Activated CD4-positive, alpha-beta memory T cell treated with anti-CD3 and anti-CD28 coated beads for 36 hours (primary cell): ENCODE results near the gene CPLX4. TPM values are rescaled to one million over a fixed set of nuclear protein-coding genes. Genes with fewer than 3 reads are reported as not detected.

Source experiments
- CTCF ChIA-PET: fragments of 350-600 bp; sonication (Branson Sonifier 250); formaldehyde crosslinking; loops from one replicate; lab custom pipeline; 2021; ENCODE audit warnings: antibody characterized with exemption, inconsistent platforms; lab: Charles Lee
- POLR2A ChIA-PET: fragments of 350-600 bp; sonication (Branson Sonifier 250); formaldehyde crosslinking; loops from one replicate; lab custom pipeline; 2021; ENCODE audit warnings: antibody characterized with exemption; lab: Charles Lee
- DNase-seq: peaks from one replicate; pipeline ENCODE4 v3.0.0-alpha.2; 2020
- H3K27ac Mint-ChIP-seq: one replicate; pipeline ENCODE4 v1.8.0; 2021; ENCODE audit warnings: mixed read lengths
- H3K27me3 Mint-ChIP-seq: one replicate; pipeline ENCODE4 v1.8.0; 2021; ENCODE audit warnings: mixed read lengths
- H3K36me3 Mint-ChIP-seq: one replicate; pipeline ENCODE4 v1.8.0; 2021; ENCODE audit warnings: mixed read lengths
- H3K4me1 Mint-ChIP-seq: one replicate; pipeline ENCODE4 v1.8.0; 2021; ENCODE audit warnings: low read depth, mixed read lengths
- H3K4me3 Mint-ChIP-seq: one replicate; pipeline ENCODE4 v1.8.0; 2021; ENCODE audit warnings: mild to moderate bottlenecking, mixed read lengths
- H3K9me3 Mint-ChIP-seq: one replicate; pipeline ENCODE4 v1.8.0; 2021; ENCODE audit warnings: mixed read lengths
- intact Hi-C: fragments of 100-400 bp; cut with micrococcal nuclease; formaldehyde crosslinking; loops from one replicate; pipeline ENCODE4 v1.15.1; 2023
- total RNA-seq, 2 experiments: library from RNA; stranded (reverse); gene quantifications; one replicate each; pipeline ENCODE4 v1.2.3, GENCODE V29; 2021

CPLX4 gene
- total RNA-seq, 2 experiments from 2014 or later = not detected

- Mint-ChIP-seq H3K9me3 (no peaks in the 10 kb centered on the region), H3K4me1 (peaks cover 2% of the 10 kb centered on the region), H3K27me3 (peaks cover 54% of the 10 kb centered on the region), H3K27ac (no peak overlapping the region), H3K36me3 (no peaks in the 10 kb centered on the region), H3K4me3 (no peak overlapping the region)
- CTCF ChIA-PET = interaction anchor here (0.7 to 1.0 kb wide), 2 partner anchors 30 to 124 kb away, joined by 3 to 4 read pairs; no protein-coding TSS in a partner anchor
- intact Hi-C loops = loop anchor here (10.0 kb wide), 1 partner anchor 1844 kb away; the partner anchor contains the start of gene ONECUT2
- POLR2A ChIA-PET = no interaction called here
- no peak for DNase-seq
Measured at GRCh38 chr18:59278793-59279192, 39.7 kb downstream of the CPLX4 start.

DNA sequence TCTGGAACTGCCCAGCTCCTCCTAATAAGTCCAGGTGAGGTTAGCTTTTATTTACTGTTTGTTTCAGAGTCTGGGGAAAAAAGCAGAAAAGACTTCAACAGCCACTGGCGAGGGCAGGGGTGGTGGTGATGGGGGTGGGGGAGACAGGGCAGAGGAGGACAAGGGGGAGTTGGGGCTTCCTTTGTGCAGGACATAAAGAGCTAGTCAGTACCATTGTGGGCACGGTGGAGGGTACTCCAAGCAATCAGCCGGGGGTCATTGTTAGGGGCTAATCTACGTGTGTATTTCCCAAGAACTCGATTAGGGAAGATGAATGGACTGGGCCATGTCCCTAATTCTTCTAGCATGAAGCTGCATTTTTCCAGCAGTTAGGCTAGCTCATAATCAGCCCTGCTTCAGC, 42.4 kb downstream of the CPLX4 start:
- CTCF ChIA-PET = interaction anchor here (0.6 to 2.0 kb wide), 3 partner anchors 27 to 160 kb away, joined by 3 to 10 read pairs (median 4); no protein-coding TSS in a partner anchor

DNA sequence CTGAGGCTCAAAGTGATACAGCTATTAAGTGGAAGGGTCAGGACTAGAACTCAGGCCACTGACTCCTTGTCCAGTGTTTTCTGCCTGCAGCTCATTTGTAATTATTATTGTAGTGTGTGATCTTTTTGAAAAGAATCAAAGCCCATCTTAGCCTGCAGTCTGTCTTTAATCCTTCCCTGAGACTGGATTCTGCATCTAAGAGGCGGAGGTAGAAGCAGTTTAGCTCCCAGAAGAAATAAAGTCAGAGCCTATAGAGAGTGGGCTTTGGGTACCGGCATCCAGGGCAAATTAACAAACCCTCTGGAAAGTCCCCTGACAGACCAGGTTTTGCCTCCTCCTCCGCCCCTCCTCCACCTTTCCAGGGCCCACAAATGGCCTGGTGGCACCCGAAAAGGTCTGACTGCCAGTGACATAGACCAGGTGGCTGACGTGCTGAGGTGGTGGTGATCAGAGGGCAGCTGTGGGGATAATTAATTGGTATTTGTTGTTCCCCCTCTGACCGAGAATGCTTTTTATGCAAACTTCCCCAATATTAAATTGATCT, 43.0 kb downstream of the CPLX4 start:
- Mint-ChIP-seq H3K27ac (no peak overlapping the region), H3K4me1 (peaks cover 11% of the 10 kb centered on the region), H3K4me3 (no peak overlapping the region), H3K27me3 (peaks cover 60% of the 10 kb centered on the region), H3K9me3 (no peaks in the 10 kb centered on the region), H3K36me3 (no peaks in the 10 kb centered on the region)
- intact Hi-C loops = loop anchor here (10.0 kb wide), 1 partner anchor 1841 kb away; the partner anchor contains the start of gene ONECUT2
- no peak for DNase-seq
- POLR2A ChIA-PET = no interaction called here
- CTCF ChIA-PET = interaction anchor here (0.6 to 2.0 kb wide), 4 partner anchors 9 to 161 kb away, joined by 3 to 10 read pairs (median 4); no protein-coding TSS in a partner anchor

More for the DNA sequence above, 42.4 kb downstream of the CPLX4 start:
- Mint-ChIP-seq H3K4me1 (peaks cover 11% of the 10 kb centered on the region), H3K9me3 (no peaks in the 10 kb centered on the region), H3K27me3 (peaks cover 56% of the 10 kb centered on the region), H3K4me3 (no peak overlapping the region), H3K27ac (no peak overlapping the region), H3K36me3 (no peaks in the 10 kb centered on the region)
- POLR2A ChIA-PET = no interaction called here
- no peak for DNase-seq
- intact Hi-C loops = loop anchor here (10.0 kb wide), 1 partner anchor 1841 kb away; the partner anchor contains the start of gene ONECUT2

GRCh38 chr18:59274533-59274928, 43.9 kb downstream of the CPLX4 start:
- Mint-ChIP-seq H3K27ac (no peak overlapping the region), H3K4me3 (no peak overlapping the region), H3K4me1 (peaks cover 15% of the 10 kb centered on the region), H3K9me3 (no peaks in the 10 kb centered on the region), H3K27me3 (peaks cover 64% of the 10 kb centered on the region), H3K36me3 (no peaks in the 10 kb centered on the region)
- ChIA-PET POLR2A (no interaction called here), CTCF (interaction anchor here (1.4 kb wide), 1 partner anchor 8 kb away, joined by 3 read pairs; no protein-coding TSS in a partner anchor)
- intact Hi-C loops = loop anchor here (5.0 to 10.0 kb wide), 2 partner anchors 423 to 1840 kb away; partner anchors contain the start of genes CCBE1 and ONECUT2
- no peak for DNase-seq

DNA sequence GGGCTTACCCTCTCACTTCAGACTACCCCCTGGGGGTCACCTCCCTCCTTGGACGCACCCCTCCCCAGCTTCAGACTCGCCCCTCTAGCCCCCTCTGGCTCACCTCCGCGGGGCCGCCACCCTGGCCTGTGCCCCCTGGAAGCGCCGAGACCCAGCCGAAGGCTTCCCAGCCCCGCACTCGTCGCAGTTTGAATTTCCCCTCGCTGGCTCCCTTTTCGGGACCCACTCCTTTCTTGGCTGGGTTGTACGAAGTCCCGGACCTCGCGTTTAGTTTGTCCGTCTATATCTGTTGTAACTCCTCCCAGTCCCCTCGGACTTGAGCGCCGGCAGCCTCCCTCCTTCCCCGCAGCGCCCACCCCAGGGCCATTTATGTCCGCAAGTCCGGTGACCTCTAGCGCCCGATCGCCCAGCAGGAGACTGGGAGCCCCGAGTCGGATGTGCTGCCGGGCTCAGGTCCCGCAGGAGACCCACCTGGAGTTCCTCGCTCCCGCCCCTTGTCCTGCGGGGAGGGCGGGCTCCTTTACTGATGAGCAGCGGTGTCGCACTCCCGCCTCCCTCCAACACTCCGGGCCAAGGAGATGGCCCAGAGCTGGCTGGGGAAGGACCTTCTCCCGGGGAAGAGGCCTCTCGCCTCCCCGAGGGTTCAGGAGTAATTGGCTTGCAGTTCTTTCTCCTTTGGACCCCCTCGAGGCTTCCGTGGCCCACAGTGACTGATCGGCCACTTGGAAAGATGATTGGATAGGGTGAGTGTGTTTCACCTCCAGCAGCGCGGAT, 44.5 kb downstream of the CPLX4 start:
- Mint-ChIP-seq H3K4me1 (peaks cover 17% of the 10 kb centered on the region), H3K4me3 (peak overlapping the region; percentile 10), H3K9me3 (no peaks in the 10 kb centered on the region), H3K36me3 (no peaks in the 10 kb centered on the region), H3K27ac (no peak overlapping the region), H3K27me3 (peaks cover 66% of the 10 kb centered on the region)
- ChIA-PET POLR2A (interaction anchor here (1.1 kb wide), 1 partner anchor 19 kb away, joined by 3 read pairs; no protein-coding TSS in a partner anchor), CTCF (interaction anchor here (0.6 to 1.7 kb wide), 5 partner anchors 8 to 190 kb away, joined by 3 to 12 read pairs (median 3); no protein-coding TSS in a partner anchor)
- intact Hi-C loops = loop anchor here (2.0 to 10.0 kb wide), 3 partner anchors 85 to 1839 kb away; partner anchors contain the start of genes CCBE1, LMAN1 and ONECUT2
- DNase-seq = no peak

DNA sequence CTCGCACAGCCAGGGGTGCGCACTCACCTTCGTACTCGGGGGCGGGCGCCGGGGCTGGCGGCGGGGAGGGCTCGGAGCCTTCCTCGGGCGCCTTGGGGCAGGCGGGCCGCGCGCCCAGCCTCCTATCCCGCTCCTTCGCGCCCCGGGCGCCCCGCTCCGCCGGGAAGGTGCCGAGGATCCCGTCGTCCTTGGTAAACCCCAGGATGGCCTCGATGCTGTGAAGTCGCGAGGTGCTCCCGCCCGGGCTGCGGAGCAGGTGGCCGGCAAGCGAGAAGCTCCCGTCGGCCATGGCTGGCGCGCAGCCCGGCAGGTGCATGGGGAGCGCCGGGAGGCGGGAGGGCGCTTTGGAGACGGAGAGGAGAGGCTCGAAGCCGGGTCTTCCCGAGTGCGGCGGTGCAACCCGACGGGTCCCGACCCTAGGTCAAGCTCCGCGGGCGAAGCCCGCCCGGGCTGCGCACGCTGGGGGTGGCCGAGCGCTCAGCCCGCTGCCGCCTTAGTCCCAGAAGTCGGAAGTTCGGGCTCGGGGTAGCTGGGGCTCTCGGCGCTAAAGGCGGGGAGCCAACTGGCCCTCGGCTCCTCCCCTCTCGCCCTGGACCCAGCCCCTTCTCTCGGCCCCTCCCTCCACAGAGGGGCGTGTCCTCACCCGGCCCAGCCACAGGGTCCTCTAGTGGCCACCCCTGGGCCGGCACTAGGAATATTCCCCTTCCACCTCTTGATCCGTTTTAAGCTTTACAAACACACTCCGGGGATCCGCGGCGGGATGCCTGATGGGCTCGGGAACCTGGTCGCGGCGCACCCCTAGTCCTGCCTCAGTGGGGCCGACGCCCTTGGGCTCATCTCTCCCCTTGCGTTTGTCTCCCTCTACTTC, 45.3 kb downstream of the CPLX4 start, which contains the start of gene RAX:
RAX (minus strand) TSS at position 564 of the 868 bp plus-strand sequence; CDS start at position 316, 248 bp downstream.
- Mint-ChIP-seq H3K4me1 (peaks cover 25% of the 10 kb centered on the region), H3K9me3 (no peaks in the 10 kb centered on the region), H3K4me3 (peak within 1 kb of the TSS; percentile 10), H3K27me3 (peaks cover 67% of the 10 kb centered on the region), H3K36me3 (no peaks in the 10 kb centered on the region), H3K27ac (no peak within 1 kb of the TSS)
- CTCF ChIA-PET = interaction anchor here (0.6 to 1.7 kb wide), 6 partner anchors 10 to 189 kb away, joined by 3 to 12 read pairs (median 4); no protein-coding TSS in a partner anchor
- DNase-seq = peak; percentile 56
- POLR2A ChIA-PET = interaction anchor here (1.1 kb wide), 1 partner anchor 20 kb away, joined by 3 read pairs; no protein-coding TSS in a partner anchor
- intact Hi-C loops = loop anchor here (2.0 to 10.0 kb wide), 3 partner anchors 86 to 1838 kb away; partner anchors contain the start of genes CCBE1, LMAN1 and ONECUT2

- Mint-ChIP-seq H3K4me3 (no peak overlapping the region), H3K27ac (no peak overlapping the region), H3K9me3 (no peaks in the 10 kb centered on the region), H3K27me3 (peaks cover 71% of the 10 kb centered on the region), H3K36me3 (no peaks in the 10 kb centered on the region), H3K4me1 (peaks cover 31% of the 10 kb centered on the region)
- ChIA-PET CTCF (interaction anchor here (0.6 to 1.8 kb wide), 7 partner anchors 9 to 188 kb away, joined by 3 to 12 read pairs (median 5); no protein-coding TSS in a partner anchor), POLR2A (interaction anchor here (1.1 kb wide), 1 partner anchor 21 kb away, joined by 3 read pairs; no protein-coding TSS in a partner anchor)
- no peak for DNase-seq
- intact Hi-C loops = loop anchor here (2.0 to 10.0 kb wide), 3 partner anchors 86 to 1838 kb away; partner anchors contain the start of genes CCBE1, LMAN1 and ONECUT2
Measured at GRCh38 chr18:59272221-59272888, 46.1 kb downstream of the CPLX4 start.

GRCh38 chr18:59271606-59272220, 46.7 kb downstream of the CPLX4 start:
- H3K27ac Mint-ChIP-seq = no peak overlapping the region
- H3K4me3 Mint-ChIP-seq = no peak overlapping the region
- no peaks in the 10 kb centered on the region for H3K36me3 Mint-ChIP-seq
- H3K4me1 Mint-ChIP-seq = peaks cover 33% of the 10 kb centered on the region
- intact Hi-C loops = loop anchor here (2.0 to 10.0 kb wide), 3 partner anchors 87 to 1837 kb away; partner anchors contain the start of genes CCBE1, LMAN1 and ONECUT2
- ChIA-PET POLR2A (no interaction called here), CTCF (interaction anchor here (1.1 to 1.8 kb wide), 3 partner anchors 23 to 131 kb away, joined by 4 to 7 read pairs (median 5); no protein-coding TSS in a partner anchor)
- peak; percentile 31 for DNase-seq
- no peaks in the 10 kb centered on the region for H3K9me3 Mint-ChIP-seq
- peaks cover 75% of the 10 kb centered on the region for H3K27me3 Mint-ChIP-seq

- CTCF ChIA-PET = interaction anchor here (1.8 kb wide), 2 partner anchors 40 to 132 kb away, joined by 5 to 7 read pairs; no protein-coding TSS in a partner anchor
Measured at GRCh38 chr18:59270689-59271257, 47.7 kb downstream of the CPLX4 start.

More at GRCh38 chr18:59270689-59271257, 47.7 kb downstream of the CPLX4 start:
- DNase-seq = no peak
- H3K36me3 Mint-ChIP-seq = no peaks in the 10 kb centered on the region
- no peak overlapping the region for H3K4me3 Mint-ChIP-seq
- intact Hi-C loops = loop anchor here (5.0 to 10.0 kb wide), 2 partner anchors 427 to 1836 kb away; partner anchors contain the start of genes CCBE1 and ONECUT2
- POLR2A ChIA-PET = no interaction called here
- H3K4me1 Mint-ChIP-seq = peaks cover 38% of the 10 kb centered on the region
- no peaks in the 10 kb centered on the region for H3K9me3 Mint-ChIP-seq
- no peak overlapping the region for H3K27ac Mint-ChIP-seq
- peaks cover 79% of the 10 kb centered on the region for H3K27me3 Mint-ChIP-seq
